PFSK-1 (cell line): ENCODE measurements around the gene STYX.

Experiments
- FOXP2 ChIP-seq: optimal IDR thresholded peaks from 2 replicates; pipeline ENCODE3; 2011; ENCODE audit warnings: borderline replicate concordance, control low read depth, inconsistent platforms; ENCODE audit not compliant: insufficient read depth; ENCODE audit errors: extremely low read length, extremely low read depth
- POLR2AphosphoS5 ChIP-seq: IDR thresholded peaks from 2 replicates; pipeline ENCODE4 v1.6.1; 2012; ENCODE audit warnings: low read depth, mild to moderate bottlenecking, control low read depth, low read length, moderate library complexity
- REST ChIP-seq, 2 experiments: IDR thresholded peaks; 2 replicates each; pipeline versions ENCODE4 v1.6.1 to v1.8.0; 2011 to 2012; ENCODE audit warnings: low read depth in 2 of 2, low read length in 2 of 2, control low read depth in 1 of 2, inconsistent platforms in 1 of 2, mild to moderate bottlenecking in 1 of 2, moderate library complexity in 1 of 2; ENCODE audit not compliant: insufficient read depth in 1 of 2
- SIN3A ChIP-seq: IDR thresholded peaks from 2 replicates; pipeline ENCODE4 v1.6.1; 2012; ENCODE audit warnings: mild to moderate bottlenecking, low read length, moderate library complexity, borderline replicate concordance; ENCODE audit not compliant: insufficient read depth
- TAF1 ChIP-seq: IDR thresholded peaks from 2 replicates; pipeline ENCODE4 v1.6.1; 2012; ENCODE audit warnings: low read length, control low read depth, borderline replicate concordance; ENCODE audit not compliant: insufficient read depth

The STYX gene

DNA sequence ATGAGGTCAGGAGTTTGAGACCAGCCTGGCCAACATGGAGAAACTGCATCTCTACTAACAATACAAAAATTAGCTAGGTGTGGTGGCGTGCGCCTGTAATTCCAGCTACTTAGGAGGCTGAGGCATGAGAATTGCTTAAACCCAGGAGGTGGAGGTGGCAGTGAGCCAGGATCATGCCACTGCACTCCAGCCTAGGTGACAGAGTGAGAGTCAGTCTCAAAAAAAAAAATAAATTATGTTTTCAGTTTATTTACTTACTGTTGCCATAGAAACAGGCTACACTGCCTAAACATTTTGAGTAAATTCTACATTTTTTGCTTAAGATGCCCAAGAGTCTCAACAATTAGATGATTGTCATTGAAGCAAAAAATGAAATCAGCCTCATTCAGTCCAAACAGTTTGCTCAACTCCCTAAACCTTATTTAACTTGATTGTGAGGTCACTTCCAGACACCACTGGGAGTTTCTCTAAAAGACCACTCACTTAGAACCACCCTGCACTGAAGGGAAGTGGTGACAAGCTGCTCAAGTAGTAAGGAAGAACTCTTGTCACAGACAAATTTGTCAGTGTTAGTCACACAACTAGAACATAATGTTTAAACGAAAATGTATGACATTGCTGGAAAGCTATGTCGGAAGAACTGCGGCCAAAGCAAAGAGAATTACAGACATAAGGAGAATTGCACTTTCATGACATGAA is 71.2 kb downstream of the STYX start:
- no peak for TF ChIP-seq POLR2AphosphoS5
- TF ChIP-seq TAF1 = no peak
- TF ChIP-seq SIN3A = no peak
- no peak for TF ChIP-seq REST (IDR thresholded peaks at IDR 0.05; ENCODE audit: insufficient read depth in 1 of 2, low read depth in 2 of 2, low read length in 2 of 2)
- TF ChIP-seq FOXP2 = no peak

GRCh38 chr14:52802597-52802996 is 72.6 kb downstream of the STYX start:
- TF ChIP-seq SIN3A (no peak), REST (IDR thresholded peaks at IDR 0.05; ENCODE audit: insufficient read depth in 1 of 2, low read depth in 2 of 2, low read length in 2 of 2) (no peak), TAF1 (no peak), FOXP2 (no peak), POLR2AphosphoS5 (no peak)

DNA sequence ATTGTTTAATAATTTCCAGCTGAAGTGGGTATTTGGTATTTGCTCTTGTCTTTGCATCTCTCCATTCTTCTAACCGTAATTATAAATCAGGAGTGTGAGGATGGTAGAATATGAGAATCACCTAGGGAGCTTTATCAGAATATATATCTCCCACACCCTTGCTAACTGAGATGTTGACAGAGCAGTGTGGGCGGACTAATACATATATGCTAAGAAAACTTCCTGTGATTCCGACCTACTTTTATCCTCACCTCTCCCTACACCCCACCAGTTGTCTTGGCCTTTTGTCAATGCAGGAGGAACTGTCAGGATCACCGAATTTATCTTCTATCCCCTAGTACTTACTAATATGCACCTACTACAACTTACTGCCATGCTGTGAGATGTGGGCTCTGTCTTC is 76.1 kb downstream of the STYX start:
- TF ChIP-seq REST (IDR thresholded peaks at IDR 0.05; ENCODE audit: insufficient read depth in 1 of 2, low read depth in 2 of 2, low read length in 2 of 2) = no peak
- no peak for TF ChIP-seq SIN3A
- TF ChIP-seq TAF1 = no peak
- no peak for TF ChIP-seq POLR2AphosphoS5
- no peak for TF ChIP-seq FOXP2

DNA sequence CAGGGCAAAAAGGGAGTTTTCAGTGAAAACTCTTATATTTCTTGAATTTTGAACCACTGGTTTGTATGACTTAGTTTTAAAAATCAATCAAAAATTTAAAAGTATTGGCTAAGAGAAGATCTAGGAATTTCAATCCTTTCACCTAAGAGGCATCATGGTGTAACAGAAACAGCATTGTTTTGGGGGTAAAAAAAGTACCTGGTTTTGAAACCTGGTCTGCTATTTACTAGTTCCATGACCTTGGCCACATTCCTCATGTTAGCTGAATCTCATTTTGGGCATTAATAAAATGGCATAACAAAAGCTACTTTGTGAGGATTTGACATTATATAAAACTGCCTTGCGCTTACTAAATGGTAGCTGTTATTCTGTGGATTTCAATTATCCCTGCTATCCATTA is 78.1 kb downstream of the STYX start:
- TF ChIP-seq REST (IDR thresholded peaks at IDR 0.05; ENCODE audit: insufficient read depth in 1 of 2, low read depth in 2 of 2, low read length in 2 of 2) = no peak
- TF ChIP-seq POLR2AphosphoS5 = no peak
- TF ChIP-seq FOXP2 = no peak
- no peak for TF ChIP-seq TAF1
- no peak for TF ChIP-seq SIN3A
